Stimulated activated CD4-positive, alpha-beta T cell treated with anti-CD3 and anti-CD28 coated beads, Interleukin-4, amount 100 ng/mL, for 24 hours (primary cell): ENCODE results near the gene DESI2.
"Not testable (repeated sequence)": the region's sequence is repeated elsewhere in the genome, so short reads cannot be mapped to it uniquely, and the experiment has no call there.

Experiments
- DNase-seq: peaks from one replicate; pipeline ENCODE4 v3.0.0-alpha.2; 2020

The DESI2 gene

DNA sequence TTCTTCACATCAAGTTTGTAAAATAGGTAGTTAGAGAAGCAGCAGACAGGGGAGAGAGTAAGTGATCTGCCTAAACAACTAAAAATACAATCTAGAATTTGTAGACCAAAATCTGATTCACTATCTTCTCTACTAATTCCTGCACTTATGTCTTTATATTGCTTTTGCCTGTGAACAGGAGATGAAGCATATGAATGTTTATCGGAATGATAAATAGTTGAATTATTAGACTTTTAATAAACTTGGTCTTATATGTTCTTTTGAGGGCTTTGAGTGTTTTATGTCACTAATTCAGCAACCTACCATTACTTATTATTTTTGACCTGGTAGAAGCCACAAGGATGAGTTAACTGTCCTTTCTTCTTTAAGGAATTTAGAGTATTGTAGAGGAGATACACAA lies 2.3 kb downstream of the DESI2 start:
- no peak for DNase-seq

- DNase-seq: no peak
These were observed 4.5 kb downstream of the DESI2 start for GRCh38 chr1:244657421-244657820.

DNA sequence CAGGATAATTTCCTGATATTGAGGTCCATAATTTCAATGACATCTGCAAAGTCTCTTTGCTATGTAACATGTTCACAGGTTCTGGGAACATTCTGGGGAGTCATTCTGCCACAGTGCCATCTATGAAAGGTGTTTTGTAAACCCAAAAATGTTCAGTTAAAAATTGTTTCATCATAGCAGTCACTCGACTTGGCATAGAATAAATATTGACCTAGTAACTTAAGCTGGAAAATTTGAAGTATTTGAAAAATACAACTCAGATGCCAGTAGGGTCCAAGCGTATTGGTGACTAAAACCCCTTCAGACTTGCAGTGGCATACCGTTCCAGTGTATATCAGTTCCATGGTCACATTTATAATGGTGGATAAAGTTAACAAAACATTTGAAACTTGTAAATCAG lies 6.8 kb downstream of the DESI2 start:
- no peak for DNase-seq

DNA sequence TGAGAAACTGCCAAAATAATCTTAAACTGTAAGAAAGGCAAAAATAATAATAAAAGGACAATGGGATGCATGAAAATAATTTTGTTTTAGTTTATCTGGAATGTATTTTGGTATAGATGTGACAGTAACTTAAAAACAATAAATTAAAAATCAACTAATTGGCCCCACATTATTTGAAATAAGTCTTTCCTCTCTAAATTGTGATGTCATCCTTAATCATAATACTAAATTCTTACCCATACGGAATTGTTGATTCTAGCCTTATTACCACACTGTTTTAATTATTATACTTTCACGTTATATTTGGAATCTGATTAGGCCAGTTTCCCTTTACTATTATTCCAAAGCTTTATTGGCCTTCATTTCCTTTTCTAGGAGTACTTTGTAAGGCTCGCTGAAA lies 7.7 kb downstream of the DESI2 start:
- DNase-seq: no peak

DNA sequence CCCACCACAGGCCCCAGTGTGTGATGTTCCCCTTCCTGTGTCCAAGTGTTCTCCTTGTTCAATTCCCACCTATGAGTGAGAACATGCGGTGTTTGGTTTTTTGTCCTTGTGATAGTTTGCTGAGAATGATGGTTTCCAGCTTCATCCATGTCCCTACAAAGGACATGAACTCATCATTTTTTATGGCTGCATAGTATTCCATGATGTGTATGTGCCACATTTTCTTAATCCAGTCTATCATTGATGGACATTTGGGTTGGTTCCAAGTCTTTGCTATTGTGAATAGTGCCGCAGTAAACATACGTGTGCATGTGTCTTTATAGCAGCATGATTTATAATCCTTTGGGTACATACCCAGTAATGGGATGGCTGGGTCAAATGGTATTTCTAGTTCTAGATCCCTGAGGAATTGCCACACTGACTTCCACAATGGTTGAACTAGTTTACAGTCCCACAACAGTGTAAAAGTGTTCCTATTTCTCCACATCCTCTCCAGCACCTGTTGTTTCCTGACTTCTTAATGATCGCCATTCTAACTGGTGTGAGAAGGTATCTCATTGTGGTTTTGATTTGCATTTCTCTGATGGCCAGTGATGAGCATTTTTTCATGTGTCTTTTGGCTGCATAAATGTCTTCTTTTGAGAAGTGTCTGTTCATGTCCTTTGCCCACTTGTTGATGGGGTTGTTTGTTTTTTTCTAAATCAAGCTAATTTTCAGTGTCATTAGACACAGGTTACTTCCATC lies 8.8 kb downstream of the DESI2 start:
- not testable (repeated sequence) for DNase-seq

GRCh38 chr1:244662599-244662998 lies 9.7 kb downstream of the DESI2 start:
- no peak for DNase-seq

GRCh38 chr1:244664353-244664752 lies 11.4 kb downstream of the DESI2 start:
- DNase-seq: no peak

DNA sequence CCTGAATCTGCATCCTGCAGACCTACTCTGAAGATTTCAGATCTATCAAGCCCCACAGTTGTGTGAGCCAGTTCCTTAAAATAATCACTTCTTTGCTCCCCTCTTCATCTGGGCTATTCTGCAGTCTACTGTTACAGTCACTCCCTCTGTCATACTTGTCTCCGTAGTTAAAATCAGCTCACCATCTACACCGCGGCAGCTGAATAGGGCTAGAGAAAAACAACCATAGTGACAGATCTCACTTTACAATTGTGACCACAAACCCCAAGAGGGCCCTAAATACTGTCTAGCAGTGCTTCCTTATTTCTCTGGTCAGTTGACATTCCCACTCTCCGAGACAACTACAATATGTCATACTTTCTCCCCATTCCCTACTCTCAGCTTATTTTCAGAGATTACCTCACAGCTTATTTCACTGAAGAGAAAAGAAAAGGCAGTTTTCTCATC lies 12.9 kb downstream of the DESI2 start:
- no peak for DNase-seq

- not testable (repeated sequence) for DNase-seq
These were observed 13.9 kb downstream of the DESI2 start for GRCh38 chr1:244666672-244667418.

DNA sequence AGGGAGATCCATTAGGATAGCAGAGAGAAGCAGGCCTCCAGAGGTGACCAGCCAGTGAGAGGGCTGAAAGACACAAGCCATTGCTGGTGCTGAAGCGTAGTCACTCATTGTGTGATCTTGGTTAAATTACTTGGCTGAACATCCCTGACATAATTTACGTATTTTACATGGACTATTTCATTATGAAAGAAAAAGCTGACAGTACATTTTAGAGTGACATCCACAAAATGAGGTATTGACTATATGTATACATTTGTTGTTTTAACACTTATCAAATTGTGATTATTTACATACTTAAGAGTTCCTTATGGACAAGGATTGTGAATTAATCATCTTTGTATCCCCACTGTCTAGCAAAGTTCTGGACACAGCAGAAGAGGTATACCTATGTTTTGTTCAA lies 14.9 kb downstream of the DESI2 start:
- no peak for DNase-seq

- no peak for DNase-seq
These were observed 20.2 kb downstream of the DESI2 start for GRCh38 chr1:244672946-244673682.

DNA sequence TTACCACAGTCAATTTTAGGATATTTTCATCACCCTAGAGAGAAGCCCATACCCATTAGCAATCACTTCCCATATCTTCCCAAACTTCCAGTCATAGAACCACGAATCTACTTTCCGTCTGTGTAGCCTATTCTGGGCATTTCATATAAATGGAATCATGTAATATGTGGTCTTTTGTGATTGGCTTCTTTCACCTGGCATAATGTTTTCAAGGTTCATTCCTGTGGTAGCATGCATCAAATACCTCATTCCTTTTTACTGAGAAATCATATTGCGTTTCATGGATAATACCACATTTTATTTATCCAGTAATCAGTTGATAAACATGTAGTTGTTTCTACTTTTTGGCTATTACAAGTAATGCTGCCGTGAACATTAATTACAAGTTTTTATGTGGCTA lies 21.5 kb downstream of the DESI2 start:
- no peak for DNase-seq

DNA sequence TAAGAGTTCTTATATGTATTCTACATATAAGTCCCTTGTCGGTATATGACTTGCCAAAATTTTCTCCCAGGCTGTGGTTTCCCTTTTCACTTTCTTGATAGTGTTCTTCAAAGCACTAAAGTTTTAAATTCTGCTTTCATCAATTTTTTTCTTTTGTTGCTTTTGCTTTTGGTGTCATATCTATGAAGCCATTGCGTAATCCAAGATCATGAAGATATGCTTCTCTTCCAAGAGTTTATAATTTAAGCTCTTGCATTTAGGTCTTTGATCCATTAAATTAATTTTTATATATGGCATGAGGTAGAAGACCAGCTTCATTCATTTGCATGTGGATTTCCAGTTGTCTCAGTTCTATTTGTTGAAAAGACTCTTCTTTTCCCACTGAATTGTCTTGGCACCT lies 22.2 kb downstream of the DESI2 start:
- DNase-seq: no peak

- DNase-seq: no peak
These were observed 25.8 kb downstream of the DESI2 start for GRCh38 chr1:244678697-244679096.

- DNase-seq: no peak
These were observed 27.7 kb downstream of the DESI2 start for GRCh38 chr1:244680667-244681066.

GRCh38 chr1:244682087-244682486 lies 29.2 kb downstream of the DESI2 start:
- not testable (repeated sequence) for DNase-seq

DNA sequence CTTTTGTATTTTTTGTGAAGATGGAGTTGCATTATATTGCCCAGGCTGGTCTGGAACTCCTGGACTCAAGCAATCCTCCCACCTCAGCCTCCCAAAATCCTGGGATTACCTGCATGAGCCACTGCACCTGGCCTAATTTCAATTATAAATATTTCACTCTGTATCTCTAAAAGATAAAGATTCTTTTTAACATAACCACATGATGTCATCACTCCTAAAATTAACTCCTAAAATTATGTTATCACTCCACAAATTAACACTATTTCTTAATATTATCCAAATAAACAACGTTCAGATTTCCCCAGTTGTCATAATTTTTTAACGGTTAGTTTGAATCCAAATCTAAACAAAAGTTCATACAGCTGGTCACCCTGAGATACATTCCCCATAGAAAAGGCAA lies 43.0 kb downstream of the DESI2 start:
- no peak for DNase-seq

DNA sequence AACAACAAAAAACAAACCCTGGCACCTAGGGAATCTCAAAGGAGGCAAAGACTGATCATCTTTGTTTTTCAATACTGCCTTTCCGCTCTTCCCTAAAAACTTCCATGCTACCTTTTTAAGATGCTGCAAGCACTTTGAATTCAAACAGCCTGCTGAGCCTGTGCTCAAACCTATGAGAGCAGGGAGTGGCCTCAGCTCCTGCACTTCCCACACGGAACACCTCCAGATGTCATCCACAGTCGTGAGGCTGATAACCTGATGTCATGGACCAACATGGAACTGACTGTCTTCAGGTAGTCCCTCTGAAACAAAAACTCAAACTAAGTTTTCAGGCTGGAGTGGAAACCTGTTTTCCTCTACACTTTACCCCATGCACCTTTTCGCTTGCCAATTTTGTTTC lies 46.8 kb downstream of the DESI2 start:
- DNase-seq: no peak

DNA sequence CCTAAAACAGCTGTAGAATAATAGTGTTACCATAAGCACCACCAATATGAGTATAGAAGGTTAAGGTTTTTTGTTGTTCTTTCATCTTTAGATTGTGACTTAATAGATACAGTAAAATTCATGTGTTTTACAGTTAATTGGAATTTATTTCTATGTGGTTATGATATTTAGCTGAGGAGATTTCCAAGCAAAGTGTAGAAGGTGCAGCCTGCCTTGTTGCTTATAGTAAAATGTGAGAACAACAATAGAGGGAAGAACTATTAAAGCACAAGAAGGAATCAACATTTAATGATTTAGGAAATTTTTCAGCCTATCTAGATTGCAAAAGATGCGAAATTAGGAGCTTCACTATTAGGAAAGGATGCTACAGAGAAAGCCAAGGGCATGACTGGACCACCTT lies 47.9 kb downstream of the DESI2 start:
- DNase-seq: no peak

DNA sequence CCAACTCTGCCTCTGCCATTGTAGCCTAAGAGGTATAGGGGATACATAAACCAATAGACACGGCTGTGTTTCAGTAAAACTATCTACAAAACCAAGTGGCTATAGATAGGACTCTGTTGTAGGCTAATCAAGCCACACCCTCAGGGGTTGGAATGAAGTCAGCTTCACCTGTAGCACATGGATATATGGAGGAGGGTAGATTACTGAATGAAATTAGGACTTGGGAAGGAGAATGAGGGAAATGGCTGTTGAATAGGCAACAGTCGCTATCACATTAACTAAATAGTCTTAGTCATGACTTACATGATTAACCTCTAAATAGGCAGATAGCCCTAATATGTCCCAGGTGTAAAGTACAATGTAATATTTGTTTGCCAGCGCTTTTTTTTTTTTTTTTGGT lies 49.7 kb downstream of the DESI2 start:
- no peak for DNase-seq

GRCh38 chr1:244704107-244704506 lies 51.2 kb downstream of the DESI2 start:
- no peak for DNase-seq

- DNase-seq: no peak
These were observed 52.6 kb downstream of the DESI2 start for GRCh38 chr1:244705261-244706234.

DNA sequence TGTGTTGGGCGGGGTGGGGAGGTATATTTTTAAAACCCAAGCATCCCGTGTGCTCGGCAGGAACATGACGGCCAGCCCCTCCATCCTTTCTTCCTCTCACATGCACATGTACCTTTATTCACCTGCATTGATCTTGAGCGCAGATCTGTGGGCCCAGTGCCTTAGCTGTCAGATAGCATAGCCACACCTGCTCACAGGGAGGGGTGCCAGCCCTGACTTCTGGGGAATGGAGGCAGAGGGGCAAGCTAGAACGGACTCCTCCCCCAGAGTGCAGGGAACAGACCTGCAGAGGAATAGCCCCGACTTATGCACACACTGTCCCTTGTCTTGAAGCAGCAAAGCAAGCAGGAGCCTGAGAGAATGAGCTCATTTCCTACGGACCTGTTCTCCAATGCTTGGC lies 56.1 kb downstream of the DESI2 start:
- no peak for DNase-seq
